HG03064 (cell line): ENCODE results near the gene PPM1M.

Source experiments
- ATAC-seq: cut with Tn5 transposase; IDR thresholded peaks from one replicate; pipeline ENCODE4 v1.9.1; 2021; ENCODE audit warnings: low read depth; ENCODE audit not compliant: unreplicated experiment

Gene PPM1M

GRCh38 chr3:52245322-52246263, at the start of gene PPM1M:
PPM1M (plus strand) TSS chr3:52245759; CDS start chr3:52245825, 66 bp downstream.
- no peak for ATAC-seq

- no peak for ATAC-seq
Observed at GRCh38 chr3:52195823-52196331, 49.7 kb upstream of the PPM1M start.

GRCh38 chr3:52196977-52197376, 48.6 kb upstream of the PPM1M start:
- no peak for ATAC-seq

GRCh38 chr3:52197499-52197841, 48.1 kb upstream of the PPM1M start:
- ATAC-seq = peak; percentile 4

GRCh38 chr3:52197842-52198625, 47.5 kb upstream of the PPM1M start, which contains the start of gene ALAS1:
ALAS1 (plus strand) TSS chr3:52198160; CDS start chr3:52199242, 1,082 bp downstream.
- ATAC-seq = peak; percentile 78

- no peak for ATAC-seq
Observed at GRCh38 chr3:52198643-52199608, 46.6 kb upstream of the PPM1M start.

- ATAC-seq = no peak
Observed at GRCh38 chr3:52200981-52201679, 44.4 kb upstream of the PPM1M start.

GRCh38 chr3:52202384-52203077, 43.0 kb upstream of the PPM1M start:
- no peak for ATAC-seq

- ATAC-seq = no peak
Observed at GRCh38 chr3:52203701-52204100, 41.9 kb upstream of the PPM1M start.

GRCh38 chr3:52204337-52205073, 41.1 kb upstream of the PPM1M start:
- ATAC-seq = no peak

- no peak for ATAC-seq
Observed at GRCh38 chr3:52205727-52206372, 39.7 kb upstream of the PPM1M start.

- ATAC-seq = no peak
Observed at GRCh38 chr3:52208556-52208955, 37.0 kb upstream of the PPM1M start.

- no peak for ATAC-seq
Observed at GRCh38 chr3:52210037-52210436, 35.5 kb upstream of the PPM1M start.

- no peak for ATAC-seq
Observed at GRCh38 chr3:52210550-52211046, 35.0 kb upstream of the PPM1M start.

- ATAC-seq = no peak
Observed at GRCh38 chr3:52211268-52211891, 34.2 kb upstream of the PPM1M start.

GRCh38 chr3:52213005-52213404, 32.6 kb upstream of the PPM1M start:
- ATAC-seq = no peak

GRCh38 chr3:52213901-52214300, 31.7 kb upstream of the PPM1M start:
- no peak for ATAC-seq
